Measurements from ENCODE around the gene SLC17A8. TPM values are rescaled to one million over a fixed set of nuclear protein-coding genes. Genes with fewer than 3 reads are reported as not detected.

SLC17A8 gene
- total RNA-seq, 1 experiment from 2014 or later: not detected

- Mint-ChIP-seq H3K9me3 (ENCODE audit: unreplicated experiment) (no peaks in the 10 kb centered on the region), H3K36me3 (ENCODE audit: insufficient read depth, unreplicated experiment) (no peaks in the 10 kb centered on the region), H3K4me3 (ENCODE audit: unreplicated experiment) (no peak overlapping the region), H3K27ac (ENCODE audit: unreplicated experiment) (no peak overlapping the region), H3K4me1 (ENCODE audit: low read depth, unreplicated experiment) (no peaks in the 10 kb centered on the region), H3K27me3 (ENCODE audit: insufficient read depth, unreplicated experiment) (no peaks in the 10 kb centered on the region)
- BruUV-seq (replicated peaks): no TSS peak
- H3K4me3 ChIP-seq (ENCODE audit: low read depth, low read length): no peak overlapping the region
- TF ChIP-seq CTCF (IDR thresholded peaks at IDR 0.05; ENCODE audit: insufficient read depth in 1 of 2, low read depth in 1 of 2, low read length in 1 of 2, severe bottlenecking in 1 of 2, unreplicated experiment in 1 of 2): no peak
- H3K27me3 ChIP-seq (replicated peaks; ENCODE audit: control insufficient read depth, insufficient read depth, low read length): no peaks in the 10 kb centered on the region
- intact Hi-C loops (cut with micrococcal nuclease; ENCODE audit: unreplicated experiment): loop anchor here (5.0 kb wide), 1 partner anchor 71 kb away; no protein-coding TSS in a partner anchor
- H3K36me3 ChIP-seq (ENCODE audit: control insufficient read depth, insufficient read depth, low read length): no peaks in the 10 kb centered on the region
- ChIA-PET POLR2A (no interaction called here), CTCF (no interaction called here)
- no peaks in the 10 kb centered on the region for H3K4me1 ChIP-seq
- H3K9me3 ChIP-seq: no peaks in the 10 kb centered on the region
- no peak for DNase-seq
These were observed 106.8 kb downstream of the SLC17A8 start for GRCh38 chr12:100463661-100464060.

GRCh38 chr12:100464529-100464928 lies 107.7 kb downstream of the SLC17A8 start:
- CTCF ChIA-PET: no interaction called here

GRCh38 chr12:100468126-100468525 lies 111.3 kb downstream of the SLC17A8 start:
- Mint-ChIP-seq H3K36me3 (ENCODE audit: insufficient read depth, unreplicated experiment) (no peaks in the 10 kb centered on the region), H3K27ac (ENCODE audit: unreplicated experiment) (no peak overlapping the region), H3K4me3 (ENCODE audit: unreplicated experiment) (no peak overlapping the region), H3K9me3 (ENCODE audit: unreplicated experiment) (peaks cover 6% of the 10 kb centered on the region), H3K4me1 (ENCODE audit: low read depth, unreplicated experiment) (no peaks in the 10 kb centered on the region), H3K27me3 (ENCODE audit: insufficient read depth, unreplicated experiment) (peaks cover 9% of the 10 kb centered on the region)
- ChIA-PET CTCF (no interaction called here), POLR2A (no interaction called here)
- no TSS peak for BruUV-seq (replicated peaks)
- DNase-seq: no peak
- Histone ChIP-seq H3K4me1 (no peaks in the 10 kb centered on the region), H3K36me3 (ENCODE audit: control insufficient read depth, insufficient read depth, low read length) (no peaks in the 10 kb centered on the region), H3K4me3 (ENCODE audit: low read depth, low read length) (no peak overlapping the region), H3K9me3 (no peaks in the 10 kb centered on the region), H3K27me3 (replicated peaks; ENCODE audit: control insufficient read depth, insufficient read depth, low read length) (no peaks in the 10 kb centered on the region)
- no peak for TF ChIP-seq CTCF (IDR thresholded peaks at IDR 0.05; ENCODE audit: insufficient read depth in 1 of 2, low read depth in 1 of 2, low read length in 1 of 2, severe bottlenecking in 1 of 2, unreplicated experiment in 1 of 2)
- intact Hi-C loops (cut with micrococcal nuclease; ENCODE audit: unreplicated experiment): no loop called here

More at GRCh38 chr12:100464529-100464928, 107.7 kb downstream of the SLC17A8 start:
- H3K27me3 Mint-ChIP-seq (ENCODE audit: insufficient read depth, unreplicated experiment): no peaks in the 10 kb centered on the region
- intact Hi-C loops (cut with micrococcal nuclease; ENCODE audit: unreplicated experiment): loop anchor here (5.0 kb wide), 1 partner anchor 72 kb away; no protein-coding TSS in a partner anchor
- H3K27ac Mint-ChIP-seq (ENCODE audit: unreplicated experiment): no peak overlapping the region
- no peaks in the 10 kb centered on the region for H3K4me1 Mint-ChIP-seq (ENCODE audit: low read depth, unreplicated experiment)
- Histone ChIP-seq H3K4me3 (ENCODE audit: low read depth, low read length) (no peak overlapping the region), H3K9me3 (no peaks in the 10 kb centered on the region), H3K4me1 (no peaks in the 10 kb centered on the region), H3K27me3 (replicated peaks; ENCODE audit: control insufficient read depth, insufficient read depth, low read length) (no peaks in the 10 kb centered on the region), H3K36me3 (ENCODE audit: control insufficient read depth, insufficient read depth, low read length) (no peaks in the 10 kb centered on the region)
- POLR2A ChIA-PET: no interaction called here
- no peaks in the 10 kb centered on the region for H3K36me3 Mint-ChIP-seq (ENCODE audit: insufficient read depth, unreplicated experiment)
- TF ChIP-seq CTCF (IDR thresholded peaks at IDR 0.05; ENCODE audit: insufficient read depth in 1 of 2, low read depth in 1 of 2, low read length in 1 of 2, severe bottlenecking in 1 of 2, unreplicated experiment in 1 of 2): no peak
- H3K4me3 Mint-ChIP-seq (ENCODE audit: unreplicated experiment): no peak overlapping the region
- H3K9me3 Mint-ChIP-seq (ENCODE audit: unreplicated experiment): peaks cover 2% of the 10 kb centered on the region
- no TSS peak for BruUV-seq (replicated peaks)
- DNase-seq: no peak

Other genes starting within 250 kb of the SLC17A8 start
- gene BLTP3B, start 214.2 kb upstream of the SLC17A8 start, total RNA-seq (2022): 26.6 and 29.6 TPM in 2 replicates
- 25.0 and 26.0 TPM in 2 replicates for gene ACTR6, start 156.3 kb upstream of the SLC17A8 start, total RNA-seq (2022)
- 3.9 and 4.9 TPM in 2 replicates for gene DEPDC4, start 90.0 kb upstream of the SLC17A8 start, total RNA-seq (2022)
- 49.5 and 55.2 TPM in 2 replicates for gene SCYL2, start 89.9 kb upstream of the SLC17A8 start, total RNA-seq (2022)
- not detected in 2 replicates for gene NR1H4, start 116.8 kb downstream of the SLC17A8 start, total RNA-seq (2022)
- 25.0 and 27.2 TPM in 2 replicates for gene GAS2L3, start 216.6 kb downstream of the SLC17A8 start, total RNA-seq (2022)